ENCODE data around the gene SIX5.
A peak's percentile ranks its signal among the peaks of the same experiment; 100 is the strongest.

SIX5 gene

DNA sequence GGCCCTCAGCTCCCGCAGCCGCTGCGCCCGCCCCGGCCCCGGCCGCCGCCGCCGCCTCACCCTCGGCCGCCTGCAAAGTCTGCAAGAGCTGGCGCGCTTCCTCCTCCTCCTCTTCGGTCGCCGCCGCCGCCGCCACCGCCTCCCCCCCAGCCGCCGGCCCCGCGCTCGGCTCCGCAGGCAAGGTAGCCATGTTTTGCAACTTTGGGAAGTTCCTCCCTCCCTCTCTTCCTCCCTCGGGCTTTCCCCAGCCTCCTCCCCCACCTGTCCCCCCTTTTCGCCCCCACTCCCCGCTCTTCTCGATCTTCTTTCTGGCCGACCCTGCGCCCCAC lies 433 bp downstream of the SIX5 start:
- peak; percentile 50 for DNase-seq (ENCODE audit: low read depth)
- TF ChIP-seq, protein P1, sequence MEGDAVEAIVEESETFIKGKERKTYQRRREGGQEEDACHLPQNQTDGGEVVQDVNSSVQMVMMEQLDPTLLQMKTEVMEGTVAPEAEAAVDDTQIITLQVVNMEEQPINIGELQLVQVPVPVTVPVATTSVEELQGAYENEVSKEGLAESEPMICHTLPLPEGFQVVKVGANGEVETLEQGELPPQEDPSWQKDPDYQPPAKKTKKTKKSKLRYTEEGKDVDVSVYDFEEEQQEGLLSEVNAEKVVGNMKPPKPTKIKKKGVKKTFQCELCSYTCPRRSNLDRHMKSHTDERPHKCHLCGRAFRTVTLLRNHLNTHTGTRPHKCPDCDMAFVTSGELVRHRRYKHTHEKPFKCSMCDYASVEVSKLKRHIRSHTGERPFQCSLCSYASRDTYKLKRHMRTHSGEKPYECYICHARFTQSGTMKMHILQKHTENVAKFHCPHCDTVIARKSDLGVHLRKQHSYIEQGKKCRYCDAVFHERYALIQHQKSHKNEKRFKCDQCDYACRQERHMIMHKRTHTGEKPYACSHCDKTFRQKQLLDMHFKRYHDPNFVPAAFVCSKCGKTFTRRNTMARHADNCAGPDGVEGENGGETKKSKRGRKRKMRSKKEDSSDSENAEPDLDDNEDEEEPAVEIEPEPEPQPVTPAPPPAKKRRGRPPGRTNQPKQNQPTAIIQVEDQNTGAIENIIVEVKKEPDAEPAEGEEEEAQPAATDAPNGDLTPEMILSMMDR (IDR thresholded peaks at IDR 0.05; ENCODE audit: low read length, missing control alignments), result no peak
- H3K4me3 ChIP-seq (replicated peaks; ENCODE audit: low read depth, low read length), result peak overlapping the region; percentile 84

DNA sequence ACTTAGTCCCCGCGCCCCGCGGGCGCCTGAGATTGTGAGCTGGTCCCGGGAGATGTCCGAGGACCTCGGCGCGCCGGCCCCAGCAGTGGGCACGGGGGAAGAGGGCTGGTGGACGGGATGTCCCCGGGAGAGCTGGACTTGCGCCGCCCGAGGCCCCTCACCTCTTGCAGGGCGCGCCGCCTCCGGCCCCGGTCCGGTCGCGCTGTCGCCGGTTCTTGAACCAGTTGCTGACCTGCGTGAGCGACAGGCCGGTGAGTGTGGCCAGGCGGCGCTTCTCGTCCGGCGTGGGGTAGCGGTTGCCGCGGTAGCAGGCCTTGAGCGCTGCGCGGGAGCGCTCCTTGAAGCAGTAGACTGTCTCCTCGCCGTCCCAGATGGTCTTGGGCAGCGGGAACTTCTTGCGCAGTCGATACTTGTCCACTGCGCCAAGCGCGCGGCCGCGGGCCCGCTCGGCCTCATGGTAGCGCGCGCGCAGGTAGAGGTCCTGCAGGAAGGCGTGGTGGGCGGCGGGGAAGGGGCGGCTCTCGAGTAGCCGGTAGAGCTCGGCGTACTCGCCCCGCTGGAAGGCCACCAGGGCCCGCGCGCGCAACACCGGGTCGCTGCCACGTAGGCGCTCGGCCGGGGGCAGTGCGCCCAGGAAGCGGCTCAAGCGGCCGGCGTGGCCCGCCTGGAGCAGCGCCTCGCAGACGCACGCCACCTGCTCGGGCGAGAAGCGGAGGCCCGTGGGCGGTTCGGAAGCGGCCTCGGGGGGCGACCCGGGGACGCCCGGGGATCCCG lies 984 bp downstream of the SIX5 start:
- DNase-seq (ENCODE audit: low read depth), result peak; percentile 73
- TF ChIP-seq, protein P1 (IDR thresholded peaks at IDR 0.05; ENCODE audit: low read length, missing control alignments), result no peak
- peak overlapping the region; percentile 84 for H3K4me3 ChIP-seq (replicated peaks; ENCODE audit: low read depth, low read length)

DNA sequence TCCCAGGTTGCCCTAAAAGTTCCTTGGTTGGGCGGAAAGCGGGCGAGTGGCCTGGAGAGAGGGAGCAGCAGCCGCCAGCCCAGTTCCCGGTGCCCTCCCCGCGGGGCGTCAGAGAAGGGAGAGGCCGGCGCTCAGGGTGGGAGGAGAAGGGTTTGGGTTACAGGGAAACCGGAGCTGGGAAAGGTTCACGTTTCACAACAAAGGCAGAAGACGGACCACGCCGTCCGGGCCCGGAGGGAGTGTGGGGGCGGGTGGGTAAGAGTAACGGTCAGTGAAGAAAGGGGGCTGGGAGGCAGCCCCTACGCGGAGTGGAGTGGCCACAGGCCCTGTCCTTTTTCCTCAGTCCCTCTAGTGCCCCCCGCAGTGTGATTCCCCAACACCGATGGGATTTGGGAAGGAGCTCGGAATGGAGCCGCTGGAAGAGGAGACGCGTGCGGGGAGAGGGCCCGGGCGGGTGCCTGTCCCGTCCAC lies 1.6 kb downstream of the SIX5 start:
- peak overlapping the region; percentile 84 for H3K4me3 ChIP-seq (replicated peaks; ENCODE audit: low read depth, low read length)
- TF ChIP-seq, protein P1 (IDR thresholded peaks at IDR 0.05; ENCODE audit: low read length, missing control alignments), result no peak
- peak; percentile 88 for DNase-seq (ENCODE audit: low read depth)

DNA sequence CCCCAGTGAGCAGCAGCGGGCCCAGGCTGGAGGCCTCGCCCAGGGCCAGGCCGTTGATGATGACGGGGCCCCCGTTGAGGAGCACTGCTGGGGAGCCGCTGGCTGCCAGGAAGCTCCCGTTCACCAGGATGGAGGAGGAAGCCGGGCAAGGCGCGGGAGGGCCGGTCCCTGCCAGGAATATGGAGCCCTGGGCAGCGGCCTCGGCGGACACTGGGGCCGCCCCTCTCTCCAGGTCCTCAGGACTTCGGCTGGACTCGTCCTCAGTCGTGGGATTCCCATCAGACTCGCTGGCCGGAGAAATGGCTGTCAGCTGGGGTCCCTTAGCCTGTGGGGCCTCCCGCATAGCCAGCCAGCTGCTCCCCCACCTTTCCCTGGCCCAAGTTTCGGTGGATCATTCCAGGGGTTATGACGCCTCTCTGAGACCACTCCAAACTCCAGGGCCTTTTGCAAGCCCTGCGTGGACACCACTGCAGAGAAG lies 2.1 kb downstream of the SIX5 start:
- no peak for DNase-seq (ENCODE audit: low read depth)
- peak overlapping the region; percentile 84 for H3K4me3 ChIP-seq (replicated peaks; ENCODE audit: low read depth, low read length)

DNA sequence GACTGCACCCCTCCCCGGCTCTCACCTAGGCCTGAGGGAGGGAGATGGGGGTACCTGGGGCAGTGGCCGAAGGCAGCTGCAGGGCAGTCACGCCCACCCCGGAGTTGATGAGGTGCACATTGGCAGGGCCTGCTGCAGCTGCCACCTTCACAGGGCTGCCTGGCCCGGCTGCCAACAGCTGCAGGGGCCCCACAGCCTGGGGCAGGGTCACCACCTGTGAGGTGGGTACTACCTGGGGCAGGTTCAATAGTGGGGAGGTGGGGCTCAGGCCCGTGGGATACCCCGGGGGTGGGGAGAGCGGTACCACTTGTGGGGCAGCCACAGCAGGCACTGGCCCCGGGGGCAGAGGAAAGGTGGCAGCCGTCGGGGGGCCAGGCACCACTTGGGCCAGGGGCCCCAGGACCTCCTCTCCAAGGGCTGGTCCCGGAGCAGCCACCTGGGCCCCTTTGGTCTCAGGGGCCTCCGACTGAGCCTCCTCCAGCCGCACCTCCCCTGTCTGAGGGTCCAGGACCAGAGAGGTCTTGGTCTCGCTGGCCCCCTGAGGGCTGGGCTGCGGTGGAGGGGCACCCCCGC lies 2.7 kb downstream of the SIX5 start:
- peak overlapping the region; percentile 84 for H3K4me3 ChIP-seq (replicated peaks; ENCODE audit: low read depth, low read length)
- TF ChIP-seq, protein P1 (IDR thresholded peaks at IDR 0.05; ENCODE audit: low read length, missing control alignments), result no peak
- DNase-seq (ENCODE audit: low read depth), result no peak

More for the DNA sequence above, 2.1 kb downstream of the SIX5 start:
- TF ChIP-seq, protein P1 (IDR thresholded peaks at IDR 0.05; ENCODE audit: low read length, missing control alignments), result no peak

DNA sequence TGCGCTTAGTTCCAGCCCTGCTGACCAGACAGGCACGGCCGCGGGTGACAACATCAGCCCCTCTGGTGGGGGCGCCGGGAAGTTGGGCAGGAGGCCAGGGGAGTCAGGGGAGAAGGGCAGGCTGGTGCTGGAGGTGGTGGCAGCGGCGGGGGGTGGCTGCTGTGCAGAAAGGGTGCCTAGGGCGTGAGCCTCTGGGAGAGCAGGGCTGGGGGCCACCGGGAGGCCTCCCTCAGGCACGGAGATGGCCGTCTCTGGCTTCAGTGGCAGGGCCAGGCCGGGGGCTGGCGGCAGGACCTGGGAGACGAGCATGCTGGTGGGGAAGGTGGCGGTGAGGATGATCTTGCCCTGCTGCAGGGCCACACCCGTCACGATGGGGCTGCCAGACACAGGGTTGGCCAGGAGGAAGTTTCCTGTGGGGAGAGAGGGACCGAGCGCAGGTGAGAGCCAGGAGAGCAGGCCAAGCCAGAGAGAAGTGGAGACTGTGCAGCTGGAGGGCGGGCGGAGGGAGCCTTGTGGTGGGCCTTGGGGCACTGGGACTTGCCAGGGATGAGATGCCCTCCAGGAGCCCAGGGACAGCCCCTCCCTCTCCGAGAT lies 3.3 kb downstream of the SIX5 start:
- no peak for DNase-seq (ENCODE audit: low read depth)
- no peak overlapping the region for H3K4me3 ChIP-seq (replicated peaks; ENCODE audit: low read depth, low read length)
- TF ChIP-seq, protein P1 (IDR thresholded peaks at IDR 0.05; ENCODE audit: low read length, missing control alignments), result no peak
